Stimulated activated CD4-positive, alpha-beta T cell treated with anti-CD3 and anti-CD28 coated beads, TNF-alpha, amount 100 ng/mL, for 48 hours (primary cell): ENCODE measurements around the gene ABHD17A.

Experiments
- DNase-seq, 3 donors: peaks; one replicate each; pipeline ENCODE4 v3.0.0-alpha.2; 2020; ENCODE audit warnings: low read depth in 3 of 3

ABHD17A gene

DNA sequence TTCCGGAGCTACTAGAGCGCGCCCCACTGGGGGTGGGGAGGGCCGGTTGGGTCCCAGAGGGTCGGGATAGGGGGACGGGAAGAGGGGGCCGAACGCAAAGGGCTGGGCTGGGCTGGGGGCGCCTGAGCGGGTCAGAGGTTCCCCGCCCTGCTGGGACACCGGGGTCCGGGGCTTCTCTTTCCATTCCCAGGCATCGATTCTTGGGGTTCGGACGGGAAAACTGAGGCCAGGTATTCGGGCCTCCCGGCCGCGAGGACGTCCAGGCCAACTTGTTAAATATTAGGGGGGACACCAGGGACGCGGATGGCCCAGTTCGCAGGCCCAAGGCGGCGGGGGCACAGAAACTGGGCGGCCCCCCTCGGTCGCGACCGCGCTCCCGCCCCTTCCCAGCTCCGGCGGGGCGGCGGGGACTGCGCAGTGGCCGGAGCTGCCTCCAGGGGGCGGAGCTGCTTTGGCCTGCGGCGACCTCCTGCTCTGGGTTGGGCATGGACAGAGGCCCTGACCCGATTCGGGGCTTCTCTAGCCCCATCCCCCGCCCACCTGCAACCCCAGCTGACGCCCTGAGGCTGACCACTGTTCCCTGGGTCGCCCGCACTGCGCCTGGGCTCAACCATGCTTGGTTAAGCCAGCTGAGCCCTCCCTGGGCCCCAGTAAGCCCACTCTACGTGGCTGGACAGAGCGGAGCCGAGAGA lies 20.7 kb downstream of the ABHD17A start:
- peak in 1 of 3 donors; percentile 58 for DNase-seq

DNA sequence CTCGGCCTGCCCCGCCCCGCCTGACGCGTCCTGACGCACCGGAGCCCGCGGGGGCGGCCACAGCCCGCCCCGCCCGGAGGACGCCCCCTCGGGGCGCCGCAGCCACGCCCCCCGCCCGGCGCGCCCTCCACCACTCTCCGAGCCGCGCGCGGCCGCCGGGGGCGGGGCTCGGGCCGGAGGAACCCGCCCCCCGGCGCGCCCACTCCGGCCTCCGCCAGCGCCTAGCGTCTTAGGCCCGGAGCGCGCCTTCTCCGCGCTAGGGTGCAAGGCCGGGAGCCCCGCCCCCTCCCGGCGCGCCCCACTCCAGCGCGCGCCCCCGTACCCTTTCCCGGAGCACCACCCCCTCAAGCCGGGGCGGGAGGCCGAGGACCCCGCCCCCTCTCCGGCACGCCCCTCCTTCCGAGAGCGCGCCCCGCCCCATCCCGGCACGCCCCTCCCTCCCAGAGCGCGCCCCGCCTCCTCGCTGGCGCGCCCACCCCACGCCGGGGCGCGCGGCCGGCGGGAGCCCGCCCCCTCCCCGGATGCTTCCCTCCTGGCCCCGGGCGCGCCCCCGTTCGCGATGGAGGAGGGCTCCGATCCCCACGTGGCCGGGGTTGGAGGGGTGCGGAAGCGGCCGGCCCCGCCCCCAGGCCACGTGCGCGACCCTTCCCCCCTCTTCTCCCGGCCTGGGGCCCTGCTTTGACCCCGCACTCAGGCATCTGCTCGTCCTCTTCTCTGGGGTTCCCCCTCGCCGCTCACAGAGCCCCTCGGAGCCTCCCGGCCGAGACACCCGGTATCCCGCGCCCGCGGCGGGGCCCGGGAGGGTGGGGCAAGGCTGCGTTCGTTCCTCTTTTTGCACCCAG lies 21.4 kb downstream of the ABHD17A start:
- DNase-seq, result peak; percentile 86 to 94 (median 89)

- no peak for DNase-seq
These were observed 22.0 kb downstream of the ABHD17A start, which contains the start of gene KLF16 for GRCh38 chr19:1863328-1863637. KLF16 (minus strand) TSS chr19:1863579; CDS start chr19:1863497, 82 bp downstream.

GRCh38 chr19:1862424-1863327 lies 22.6 kb downstream of the ABHD17A start:
- DNase-seq, result peak in 1 of 3 donors; percentile 45

DNA sequence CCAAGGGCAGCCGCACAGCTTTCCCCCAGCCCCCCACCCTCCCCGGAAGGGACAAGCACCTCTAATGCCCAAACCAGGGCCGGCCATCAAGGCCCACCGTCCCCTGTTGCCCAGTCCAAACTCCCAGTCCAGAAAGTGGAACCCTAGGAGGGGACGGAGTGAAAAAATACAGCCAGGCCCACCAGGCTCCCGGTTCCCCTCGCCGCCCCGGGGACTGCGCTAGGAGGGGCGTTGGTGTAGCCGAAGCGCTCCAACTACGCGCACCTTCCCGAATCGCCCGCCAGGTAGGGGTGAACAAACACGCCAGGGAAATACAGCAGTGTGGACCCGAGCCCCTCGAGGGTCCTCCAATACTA lies 23.2 kb downstream of the ABHD17A start:
- no peak for DNase-seq

DNA sequence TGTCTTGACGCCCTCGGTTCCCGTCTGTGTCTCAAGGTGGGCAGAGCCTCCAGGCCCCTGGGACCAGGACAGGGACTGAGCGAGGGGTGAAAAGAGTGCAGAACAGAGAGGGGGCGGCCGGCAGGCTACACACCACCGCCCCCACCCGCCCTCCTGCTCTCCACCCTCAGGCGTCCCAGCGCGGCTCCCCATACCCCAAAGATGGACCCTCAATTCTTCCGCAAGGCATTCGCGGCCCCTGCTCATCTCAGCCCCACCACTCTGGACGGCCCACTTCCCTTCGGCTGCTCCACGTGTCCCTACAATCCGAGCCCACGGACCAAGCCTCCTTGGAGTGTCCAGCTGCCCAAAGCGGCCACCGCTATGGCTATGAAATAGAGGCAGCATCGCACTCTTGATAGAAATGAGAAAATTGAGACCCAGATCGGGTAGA lies 23.7 kb downstream of the ABHD17A start:
- no peak for DNase-seq

DNA sequence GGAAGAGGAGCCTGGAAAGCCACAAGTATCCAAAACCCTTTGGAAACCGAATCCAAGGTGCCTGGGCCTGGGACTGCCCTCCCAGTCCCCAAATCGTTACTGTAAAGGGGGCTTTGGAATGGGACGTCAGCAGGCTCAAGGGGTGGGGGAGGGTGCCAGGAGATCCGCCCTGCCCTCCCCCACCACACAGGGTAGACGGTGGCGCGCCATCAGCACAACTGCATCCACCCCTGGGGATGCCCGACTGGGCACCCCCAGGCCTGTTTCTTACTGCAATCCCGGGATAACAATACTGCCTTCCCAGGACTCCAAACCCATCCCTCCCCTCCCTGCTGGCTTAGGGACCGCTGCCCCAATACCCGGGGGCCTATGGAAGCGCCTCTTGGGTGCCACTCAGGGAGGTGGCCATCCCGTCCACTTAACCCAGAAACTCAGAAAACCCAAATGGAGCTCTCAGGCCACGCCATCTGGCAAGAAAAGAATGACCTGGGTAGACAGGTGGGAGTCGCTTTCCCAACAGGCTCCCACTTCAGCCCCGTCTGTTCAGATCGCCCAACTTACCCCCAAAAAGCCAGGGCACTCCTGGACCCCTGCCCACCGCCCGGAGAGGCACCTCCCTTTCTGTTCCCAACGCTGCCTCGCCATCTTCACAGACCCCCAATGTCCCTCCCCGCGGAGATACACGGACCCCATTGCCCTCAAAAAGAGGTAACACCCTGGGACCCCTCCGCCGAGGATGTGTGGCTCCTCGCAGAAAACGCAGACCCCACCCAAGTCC lies 24.3 kb downstream of the ABHD17A start:
- no peak for DNase-seq

GRCh38 chr19:1860042-1860775 lies 25.1 kb downstream of the ABHD17A start:
- DNase-seq, result peak in 1 of 3 donors; percentile 56

GRCh38 chr19:1859331-1859781 lies 25.9 kb downstream of the ABHD17A start:
- DNase-seq, result no peak

DNA sequence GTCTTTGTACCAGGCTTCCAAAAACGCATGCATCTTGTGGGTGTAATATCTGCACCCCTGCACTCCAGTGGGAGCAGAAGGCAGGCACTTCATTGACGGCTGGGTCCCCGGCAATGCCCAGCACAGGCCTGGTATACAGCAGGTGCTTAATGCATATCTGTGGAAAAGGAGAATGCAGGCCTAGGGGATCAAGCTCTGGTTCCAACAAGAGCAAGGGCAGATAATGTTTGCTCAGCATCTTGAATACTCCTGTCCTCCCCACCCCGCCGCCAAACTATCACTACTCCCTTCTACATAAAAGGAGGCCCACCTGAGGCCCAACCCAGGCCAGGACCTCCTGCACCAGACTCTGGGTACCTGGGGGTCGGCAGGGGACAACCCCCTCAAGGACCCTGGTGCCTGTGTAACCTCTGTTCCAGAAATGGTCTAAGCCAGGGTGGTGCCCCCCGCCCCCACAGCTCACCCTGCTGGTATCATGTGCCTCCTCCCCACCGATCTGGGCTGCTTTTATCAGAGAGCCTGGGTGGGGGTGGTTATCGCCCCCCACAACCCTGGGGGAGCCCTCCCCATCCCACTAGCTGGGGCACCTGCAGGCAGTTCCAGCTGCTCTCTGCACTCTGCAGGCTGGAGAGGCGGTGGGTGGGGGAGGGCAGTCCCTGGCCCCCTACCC lies 26.7 kb downstream of the ABHD17A start:
- no peak for DNase-seq

- no peak for DNase-seq
These were observed 27.5 kb downstream of the ABHD17A start for GRCh38 chr19:1857648-1858326.

- DNase-seq, result peak in 1 of 3 donors; percentile 50
These were observed 28.3 kb downstream of the ABHD17A start for GRCh38 chr19:1856698-1857603.

- no peak for DNase-seq
These were observed 29.0 kb downstream of the ABHD17A start for GRCh38 chr19:1856345-1856697.

DNA sequence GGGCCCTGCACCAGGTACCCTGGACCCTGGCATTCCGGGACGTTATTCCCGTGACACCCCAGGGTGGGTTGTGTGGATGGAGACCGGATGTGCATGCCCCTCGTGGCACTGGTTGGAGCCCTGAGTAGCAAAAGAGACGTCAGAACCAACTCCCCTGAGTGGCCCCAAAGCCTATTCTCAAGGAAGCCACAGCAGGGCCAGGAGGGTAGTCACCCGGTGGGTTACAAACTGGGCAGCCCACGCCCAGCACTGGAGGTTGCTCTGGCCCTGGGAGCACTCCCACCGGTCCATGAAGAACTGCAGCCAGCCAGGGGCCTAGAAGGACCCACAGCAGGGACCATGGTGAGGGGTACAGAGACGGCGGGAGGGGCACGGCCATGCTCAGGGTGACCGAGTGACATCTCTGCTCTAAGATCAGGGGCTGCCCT lies 29.5 kb downstream of the ABHD17A start:
- no peak for DNase-seq

GRCh38 chr19:1855040-1855827 lies 30.1 kb downstream of the ABHD17A start:
- peak; percentile 73 to 85 (median 77) for DNase-seq

- no peak for DNase-seq
These were observed 30.7 kb downstream of the ABHD17A start for GRCh38 chr19:1854542-1855039.

DNA sequence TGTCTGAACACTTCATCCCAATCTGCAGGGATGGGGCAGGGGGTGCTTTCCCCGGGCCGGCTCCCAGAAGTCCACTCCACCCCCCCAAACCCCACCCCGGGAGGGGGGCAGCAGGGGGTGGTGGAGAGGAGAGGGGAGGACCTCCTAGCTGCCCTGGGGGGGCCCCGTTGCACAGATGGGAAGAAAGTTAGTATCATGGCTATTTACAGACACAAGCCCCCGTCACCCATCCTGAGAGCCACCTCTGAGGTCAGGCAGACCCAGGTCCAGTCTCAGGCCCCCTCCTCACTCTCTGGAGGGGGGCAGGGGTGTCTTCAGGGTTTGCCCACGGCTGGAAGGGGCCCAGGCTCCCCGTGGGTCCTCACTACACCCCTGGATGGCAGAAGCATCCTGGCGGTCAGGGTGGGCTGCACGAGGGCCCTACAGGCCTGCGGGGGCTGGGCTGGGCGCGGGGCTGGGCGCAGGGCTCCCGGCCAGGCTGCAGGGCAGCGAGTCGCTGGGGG lies 31.2 kb downstream of the ABHD17A start:
- DNase-seq, result no peak
